HG03064 (cell line): ENCODE data around the gene ULBP2.
"Not testable (repeated sequence)": the region's sequence is repeated elsewhere in the genome, so short reads cannot be mapped to it uniquely, and the experiment has no call there.

ENCODE experiments used
- ATAC-seq: cut with Tn5 transposase; IDR thresholded peaks from one replicate; pipeline ENCODE4 v1.9.1; 2021; ENCODE audit warnings: low read depth; ENCODE audit not compliant: unreplicated experiment

The ULBP2 gene

DNA sequence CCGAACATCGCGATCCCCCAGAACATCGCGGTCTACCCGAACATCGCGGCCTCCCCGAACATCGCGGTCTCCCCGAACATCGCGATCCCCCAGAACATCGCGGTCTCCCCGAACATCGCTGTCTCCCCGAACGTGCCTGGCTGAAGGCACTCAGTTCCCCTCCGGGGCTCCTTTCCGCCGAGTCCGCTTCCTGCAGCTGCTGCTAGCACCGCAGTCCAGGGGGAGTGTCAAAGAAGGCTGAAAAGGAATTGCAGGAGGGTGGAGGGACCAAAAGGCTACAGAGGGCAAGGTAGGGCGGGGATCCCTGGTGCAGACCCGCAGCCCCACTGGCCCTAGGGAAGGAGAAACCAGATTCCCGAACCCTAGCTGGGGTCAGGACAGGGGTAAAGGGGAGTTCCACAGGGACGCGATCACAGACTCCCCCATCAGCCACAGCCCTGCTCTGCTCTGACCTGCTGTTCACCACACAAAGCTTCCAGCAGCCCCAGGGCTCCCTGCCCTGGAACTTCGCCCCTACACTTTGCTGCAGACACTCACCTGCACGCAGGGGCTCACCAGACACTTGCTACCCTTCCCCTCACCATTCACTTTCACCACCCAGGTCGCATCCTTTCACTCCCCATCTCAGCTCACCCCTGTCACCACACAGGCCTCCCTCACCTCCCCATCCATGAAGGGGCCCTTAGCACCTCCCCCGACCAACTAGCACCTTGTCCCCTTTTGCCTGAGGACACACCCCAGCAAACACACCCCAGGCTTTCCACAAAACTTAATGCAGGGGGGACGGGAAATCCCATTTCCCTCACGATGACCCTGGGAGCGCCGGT lies 23.6 kb downstream of the ULBP2 start:
- no peak for ATAC-seq

DNA sequence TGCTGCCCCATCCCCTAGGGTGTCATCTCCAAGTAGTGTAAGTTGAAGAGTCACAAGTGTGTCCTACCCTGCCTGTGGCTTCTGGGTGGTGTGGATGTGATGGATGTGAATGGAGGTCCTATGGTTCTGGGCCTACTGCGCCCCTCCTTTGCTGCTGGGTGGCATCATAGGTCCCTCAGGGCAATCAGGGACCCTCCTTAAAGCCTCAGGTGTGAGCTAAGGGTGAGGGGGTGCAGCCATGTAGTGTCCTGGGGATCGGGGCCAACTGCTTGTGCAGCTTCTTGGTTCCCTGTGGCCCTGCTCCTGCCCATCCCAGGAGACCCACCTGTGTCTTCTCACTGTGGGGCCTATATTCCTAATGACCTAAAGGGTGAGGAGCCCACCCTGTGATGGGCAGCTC lies 24.5 kb downstream of the ULBP2 start:
- ATAC-seq, result not testable (repeated sequence)

DNA sequence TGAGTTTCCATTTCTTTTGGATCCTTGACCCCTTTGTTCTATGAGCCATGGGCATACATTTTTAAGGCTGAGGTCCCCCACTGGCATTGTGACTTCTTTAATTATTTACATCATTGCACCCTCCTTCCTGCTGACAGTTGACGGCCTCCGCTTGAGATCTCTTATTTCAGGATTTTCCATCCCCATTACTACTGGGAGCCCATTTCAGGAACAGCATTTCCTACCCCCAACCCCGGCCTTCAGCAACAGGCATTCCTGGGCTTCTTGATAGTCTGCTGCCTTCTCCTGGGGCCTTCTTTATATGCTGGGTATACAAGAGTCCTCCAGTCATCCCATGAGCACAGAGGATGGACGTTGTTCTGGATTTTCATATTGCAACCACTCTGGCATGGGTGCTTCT lies 25.8 kb downstream of the ULBP2 start:
- no peak for ATAC-seq

DNA sequence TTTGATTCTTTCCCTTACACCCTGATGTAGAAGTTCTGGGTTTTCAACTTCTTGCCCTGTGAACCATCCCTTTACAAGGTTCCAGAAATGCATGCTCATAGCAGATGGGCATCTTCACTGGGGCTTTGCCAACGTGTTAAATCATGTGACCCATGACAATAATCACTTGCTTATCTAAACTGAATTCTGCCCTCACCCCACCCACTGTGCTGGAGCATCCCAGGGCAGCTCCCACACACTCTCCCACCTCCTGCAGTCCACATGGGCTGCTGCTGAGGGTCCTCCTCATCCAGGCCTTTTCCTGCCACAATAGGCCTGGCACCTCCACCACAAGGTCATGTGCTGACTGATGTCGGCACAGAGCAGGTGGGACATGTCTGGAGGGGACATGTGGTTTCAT lies 26.2 kb downstream of the ULBP2 start:
- not testable (repeated sequence) for ATAC-seq

DNA sequence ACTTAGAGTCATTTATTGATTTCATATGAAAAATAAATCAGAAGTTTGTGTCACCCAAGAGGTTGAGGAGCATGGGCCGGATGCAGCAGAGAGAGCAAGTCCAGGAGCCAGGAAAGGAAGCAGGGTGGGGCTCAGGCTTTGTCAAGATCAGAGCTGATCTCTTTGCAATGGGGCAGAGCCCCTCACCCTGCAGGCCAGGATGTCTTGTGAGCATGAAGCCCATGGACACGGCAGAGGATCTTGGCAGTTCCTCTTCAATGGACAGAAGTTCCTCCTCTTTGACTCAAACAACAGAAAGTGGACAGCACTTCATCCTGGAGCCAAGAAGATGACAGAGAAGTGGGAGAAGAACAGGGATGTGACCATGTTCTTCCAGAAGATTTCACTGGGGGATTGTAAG lies 27.1 kb downstream of the ULBP2 start:
- ATAC-seq, result not testable (repeated sequence)

DNA sequence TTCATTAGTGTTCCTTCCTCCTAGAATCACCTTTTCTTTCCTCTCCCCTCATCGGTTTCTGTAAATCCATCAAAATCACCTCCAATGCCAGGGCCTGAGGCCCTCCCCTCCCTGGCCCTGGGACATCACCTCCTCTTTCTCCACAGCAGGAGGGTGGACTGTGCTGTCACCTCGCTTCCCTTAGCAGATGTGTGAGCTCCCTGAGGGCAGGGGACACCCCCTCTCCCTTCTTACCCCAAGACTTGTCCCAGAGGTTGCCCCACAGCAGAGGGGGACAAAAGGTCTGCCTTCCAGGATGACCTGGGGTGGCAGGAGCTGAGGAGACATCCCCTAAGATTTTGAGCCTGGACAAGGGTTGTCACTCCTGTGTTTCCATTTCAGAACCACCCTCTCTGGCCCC lies 27.8 kb downstream of the ULBP2 start:
- ATAC-seq, result no peak

DNA sequence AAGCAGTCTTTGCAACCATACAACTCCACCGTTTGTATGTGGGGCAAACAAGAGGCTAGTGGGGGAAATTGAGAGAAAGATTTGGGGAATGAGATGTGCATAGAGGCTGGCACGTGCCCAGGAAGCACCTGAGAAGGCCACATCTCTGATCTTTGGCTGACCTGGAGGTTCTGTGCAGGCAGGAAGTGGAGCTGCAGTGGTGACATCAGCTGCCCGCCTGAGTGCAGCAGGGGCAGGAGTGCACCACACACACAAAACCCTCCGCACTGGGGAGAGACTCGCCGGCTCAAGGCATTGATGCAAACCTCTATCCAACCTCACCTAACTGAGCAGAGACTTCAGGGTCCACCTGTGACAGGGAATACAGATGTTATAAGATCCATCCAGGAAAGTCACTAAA lies 32.6 kb downstream of the ULBP2 start:
- ATAC-seq, result not testable (repeated sequence)

DNA sequence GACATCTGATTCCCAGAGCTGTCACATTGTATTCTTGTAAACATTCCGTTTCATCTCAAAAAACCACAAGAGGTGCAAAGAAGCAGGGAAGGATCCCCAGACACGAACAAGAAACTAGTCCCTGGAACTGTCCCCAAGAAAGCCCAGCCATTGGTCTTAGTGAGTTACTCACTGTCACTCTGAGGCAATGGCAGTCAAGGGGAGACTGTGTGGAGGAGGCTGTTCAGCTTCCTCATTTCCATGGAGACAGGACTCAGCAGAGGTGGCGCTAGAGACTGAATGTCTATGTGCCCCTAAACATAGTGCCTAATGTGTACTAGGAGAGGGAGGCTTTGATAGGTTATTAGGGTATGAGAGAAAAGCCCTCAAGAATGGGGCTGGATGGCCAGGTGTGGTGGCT lies 33.0 kb downstream of the ULBP2 start:
- no peak for ATAC-seq

DNA sequence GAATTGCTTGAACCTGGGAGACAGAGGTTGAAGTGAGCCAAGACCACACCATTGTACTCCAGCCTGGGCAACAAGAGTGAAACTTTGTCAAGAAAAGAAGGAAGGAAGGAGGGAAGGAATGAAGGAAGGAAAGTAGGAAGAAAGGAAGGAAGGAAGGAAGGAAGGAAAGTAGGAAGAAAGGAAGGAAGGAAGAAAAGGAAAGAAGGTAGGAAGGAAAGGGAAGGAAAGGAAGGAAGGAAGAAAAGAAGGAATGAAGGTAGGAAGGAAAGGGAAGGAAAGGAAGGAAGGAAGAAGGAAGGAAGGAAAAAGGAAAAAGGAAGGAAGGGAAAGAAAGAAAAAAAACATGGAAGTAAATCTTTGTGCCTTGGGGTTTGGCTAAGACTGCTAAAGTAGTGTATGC lies 33.6 kb downstream of the ULBP2 start:
- no peak for ATAC-seq

DNA sequence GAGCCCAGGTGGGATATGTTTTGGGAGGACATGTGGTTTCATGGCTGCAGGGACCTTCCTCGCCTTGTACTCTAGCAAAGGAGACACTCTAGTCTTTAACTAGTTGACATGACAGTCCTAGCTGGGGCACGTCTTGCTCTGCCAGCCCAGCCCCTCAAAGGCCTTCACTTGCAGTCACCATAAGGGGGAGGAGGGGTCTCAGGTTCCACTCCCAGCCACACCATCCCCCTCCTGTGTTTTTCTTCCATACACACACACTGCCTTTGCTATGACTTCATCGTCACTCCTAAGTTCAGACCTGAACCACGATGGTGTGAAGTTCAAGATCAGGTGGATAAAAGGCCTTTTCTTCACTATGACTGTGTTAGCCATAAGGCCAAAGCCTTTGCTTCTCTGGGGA lies 35.4 kb downstream of the ULBP2 start:
- no peak for ATAC-seq

DNA sequence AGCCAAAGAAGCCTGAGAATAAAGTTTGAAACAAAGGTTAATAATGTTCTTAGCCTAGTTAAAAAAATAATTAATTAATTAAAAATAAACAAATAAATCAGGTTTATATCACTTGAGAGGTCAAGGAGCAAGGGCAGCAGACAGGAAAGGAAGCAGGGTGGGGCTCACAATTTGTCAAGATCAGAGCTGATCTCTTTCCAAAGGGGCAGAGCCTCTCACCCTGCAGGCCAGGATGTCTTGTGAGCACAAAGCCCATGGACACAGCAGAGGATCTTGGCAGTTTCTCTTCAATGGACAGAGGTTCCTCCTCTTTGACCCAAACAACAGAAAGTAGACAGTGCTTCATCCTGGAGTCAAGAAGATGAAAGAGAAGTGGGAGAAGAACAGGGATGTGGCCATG lies 36.8 kb downstream of the ULBP2 start:
- no peak for ATAC-seq

DNA sequence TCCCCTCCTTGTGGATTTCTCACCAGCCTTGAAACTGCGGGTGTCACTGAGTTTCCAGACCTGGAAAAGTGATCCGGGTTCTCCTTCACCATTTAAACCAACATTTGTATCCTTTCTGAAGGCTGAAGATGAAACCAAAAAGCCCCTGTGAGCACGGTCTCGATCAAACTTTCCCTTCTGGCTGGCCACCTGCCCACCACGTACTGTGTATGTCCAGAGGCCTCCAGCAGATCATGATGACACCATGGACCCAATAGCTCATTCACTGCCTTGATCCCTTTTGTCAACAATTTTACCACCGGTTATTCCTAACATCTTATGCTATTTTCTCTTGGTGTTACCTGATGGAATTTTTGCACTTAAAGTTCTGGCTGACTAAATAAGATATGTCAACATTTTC lies 37.5 kb downstream of the ULBP2 start:
- ATAC-seq, result no peak

DNA sequence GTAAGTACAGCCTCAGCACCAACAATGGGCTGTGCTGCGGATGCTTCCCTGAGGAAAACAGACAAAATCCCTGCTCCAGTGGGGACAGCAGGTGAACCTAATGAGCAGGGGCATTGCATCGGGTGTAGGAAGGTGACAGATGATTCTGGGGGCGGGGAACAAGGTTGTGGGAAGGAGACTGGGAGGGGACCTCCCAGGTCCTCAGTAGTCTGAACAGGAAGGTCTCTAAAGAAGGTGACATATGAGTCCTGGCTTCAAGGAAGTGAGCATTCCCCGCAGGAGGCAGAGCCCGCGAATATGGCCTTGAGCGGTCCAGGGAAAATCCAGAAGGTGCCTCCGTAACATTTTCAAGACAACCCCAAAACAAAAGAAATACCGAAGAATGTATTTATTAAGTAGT lies 41.3 kb downstream of the ULBP2 start:
- ATAC-seq, result no peak

DNA sequence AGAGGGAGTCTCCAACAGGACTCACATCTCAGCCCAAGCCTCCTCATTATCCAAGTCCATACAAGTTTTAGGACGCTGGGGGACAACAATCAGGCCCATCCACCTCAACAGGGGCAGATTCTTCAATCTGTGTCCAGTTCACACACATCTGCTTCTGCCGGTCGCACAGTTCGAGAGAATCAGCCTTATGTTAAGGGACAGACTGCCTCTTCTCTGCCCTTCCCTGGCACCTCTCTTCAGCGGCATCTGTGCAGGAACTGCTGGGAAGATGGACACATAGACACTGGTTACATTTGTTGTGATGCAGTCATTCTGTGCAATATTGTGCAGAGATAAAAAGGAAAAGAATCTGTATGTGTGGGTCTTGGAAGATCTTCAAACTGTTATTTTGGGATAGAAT lies 43.0 kb downstream of the ULBP2 start:
- ATAC-seq, result no peak

DNA sequence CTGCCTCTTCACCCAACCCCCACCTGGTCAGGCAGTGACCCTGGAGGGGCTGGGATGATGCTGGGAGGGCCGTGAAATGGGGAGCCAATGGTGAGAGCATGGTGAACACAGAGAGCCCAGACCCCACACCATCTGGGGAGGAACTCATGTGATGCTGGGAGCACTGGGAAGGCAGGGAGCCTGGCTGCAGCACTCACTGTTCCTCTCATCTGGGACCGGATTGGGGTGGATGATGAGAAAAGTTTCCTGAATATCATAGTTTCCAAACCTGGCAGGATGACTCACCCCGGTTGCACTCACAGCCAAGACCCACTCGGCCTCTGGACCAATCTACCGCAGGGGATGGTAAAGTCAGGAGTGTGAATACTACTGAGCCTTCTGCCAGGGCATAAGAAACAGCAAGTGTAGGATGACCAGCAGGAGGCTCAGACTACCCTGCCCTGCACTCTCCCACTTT lies 43.7 kb downstream of the ULBP2 start:
- no peak for ATAC-seq

DNA sequence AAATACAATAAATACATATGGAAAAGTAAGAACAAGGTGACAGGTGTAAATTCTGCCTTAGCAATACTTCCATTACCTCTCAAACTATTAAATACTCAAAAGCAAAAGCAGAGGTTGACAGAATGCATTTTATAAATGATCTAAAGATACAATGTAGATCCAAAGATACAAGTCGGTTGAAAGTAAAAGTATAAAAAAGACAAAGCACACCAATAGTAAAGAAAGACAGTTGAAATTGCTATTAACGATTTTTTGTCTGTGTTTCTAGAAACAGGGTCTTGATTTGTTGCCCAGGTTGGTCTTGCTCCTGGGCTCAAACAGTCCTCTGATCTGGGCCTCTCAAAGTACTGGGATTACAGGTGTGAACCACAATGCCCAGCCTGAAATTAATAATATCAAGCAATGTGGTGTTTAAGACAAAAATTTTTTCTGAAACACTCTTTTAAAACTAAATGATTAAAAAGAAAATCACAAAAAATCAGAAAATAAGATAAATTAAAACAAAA lies 45.8 kb downstream of the ULBP2 start:
- no peak for ATAC-seq

DNA sequence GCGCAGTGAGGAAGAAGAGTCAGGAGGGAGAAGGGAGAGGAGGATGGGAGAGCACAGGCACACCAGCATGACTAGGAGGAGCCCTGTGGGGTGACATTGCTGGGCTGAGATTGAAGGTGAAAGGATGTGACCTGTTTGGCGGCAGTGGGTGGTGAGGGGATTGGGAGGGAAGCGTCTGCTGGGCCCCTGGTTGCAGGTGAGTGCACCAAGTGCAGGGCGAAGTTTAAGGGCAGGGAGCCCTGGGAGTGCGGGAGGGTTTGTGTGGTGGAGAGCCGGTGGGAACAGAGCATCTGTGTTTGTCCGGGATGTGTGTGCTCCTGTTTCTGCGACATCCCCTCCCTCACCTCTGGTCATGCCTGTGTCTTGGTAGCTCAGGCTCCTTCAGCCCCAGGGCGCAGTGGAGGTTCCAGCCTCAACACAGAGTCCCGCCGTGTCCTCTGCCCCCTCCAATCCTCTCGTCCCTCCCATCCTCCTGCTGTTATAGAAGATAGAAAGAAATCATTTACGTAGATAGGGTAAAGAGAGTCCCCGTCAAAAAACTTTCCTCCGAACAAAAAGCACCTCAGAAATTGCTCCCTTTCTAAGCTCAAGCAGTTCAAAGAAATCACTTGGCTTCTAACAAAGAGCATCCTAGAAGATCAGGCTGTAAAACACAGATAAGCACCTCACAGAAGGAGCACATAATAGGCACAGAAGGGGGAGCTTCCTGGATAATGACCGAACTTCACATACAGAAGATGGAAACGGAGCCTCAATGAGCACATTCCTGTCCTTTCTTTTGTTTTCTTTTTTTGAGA lies 46.9 kb downstream of the ULBP2 start:
- no peak for ATAC-seq

DNA sequence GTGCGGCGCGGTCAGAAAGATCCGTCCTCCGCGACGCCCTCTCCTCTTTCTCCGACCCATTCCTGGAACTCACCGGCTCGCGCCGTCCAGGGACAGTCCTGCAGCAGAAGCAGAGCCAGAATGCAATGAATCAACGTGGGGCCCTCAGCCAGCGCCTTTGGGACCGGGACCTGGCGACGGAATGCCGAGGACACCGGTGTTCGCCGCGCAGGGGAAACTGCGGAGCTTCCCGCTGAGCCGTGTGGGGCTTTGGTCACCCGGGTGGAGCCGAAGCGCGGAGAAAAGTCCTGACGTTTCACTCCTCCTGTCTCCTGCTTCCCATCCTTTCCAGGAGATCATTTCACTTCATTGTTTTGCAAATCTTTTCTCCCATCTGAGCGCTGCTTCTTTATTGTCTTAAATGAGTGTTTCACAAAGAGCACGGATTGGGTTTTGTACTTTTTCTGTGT lies 48.4 kb downstream of the ULBP2 start:
- no peak for ATAC-seq

DNA sequence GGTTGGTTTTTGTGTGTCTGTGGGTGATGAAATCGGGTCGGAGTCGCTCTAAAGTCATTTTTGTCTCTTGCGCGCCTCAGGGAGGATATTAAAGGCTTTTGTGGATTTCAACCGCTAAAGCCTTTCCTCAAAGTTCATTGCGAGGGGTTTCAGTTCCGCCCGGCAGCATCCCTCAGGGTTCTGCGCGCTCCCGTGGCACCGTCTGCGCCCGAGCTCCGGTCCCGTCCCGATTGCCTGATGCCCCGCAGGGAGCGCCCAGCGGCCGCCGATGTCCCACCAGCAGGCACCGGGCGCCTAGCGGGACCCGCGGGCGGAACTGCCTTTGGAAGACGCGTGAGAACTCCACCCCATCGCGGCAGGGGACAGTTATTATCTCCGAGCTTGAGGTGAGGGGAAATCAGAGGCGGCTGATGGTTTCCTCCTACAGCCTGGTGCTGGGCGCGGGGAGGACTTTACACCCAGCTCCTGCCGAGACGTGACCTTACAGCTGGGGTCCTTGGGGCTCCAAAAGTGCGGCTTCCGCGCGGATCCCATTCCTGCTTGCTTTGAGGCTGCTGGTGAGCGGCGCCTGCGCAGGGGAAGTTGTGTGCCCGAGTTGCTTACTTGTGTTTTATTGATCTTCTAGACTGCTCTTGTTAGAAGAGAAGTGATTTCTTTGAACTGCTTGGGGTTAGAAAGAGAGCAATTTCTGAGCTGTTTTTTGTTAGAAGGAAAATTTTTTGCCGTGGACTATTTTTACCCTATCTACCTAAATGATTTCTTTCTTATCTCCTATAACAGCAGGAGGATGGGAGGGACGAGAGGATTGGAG lies 49.1 kb downstream of the ULBP2 start:
- ATAC-seq, result no peak

DNA sequence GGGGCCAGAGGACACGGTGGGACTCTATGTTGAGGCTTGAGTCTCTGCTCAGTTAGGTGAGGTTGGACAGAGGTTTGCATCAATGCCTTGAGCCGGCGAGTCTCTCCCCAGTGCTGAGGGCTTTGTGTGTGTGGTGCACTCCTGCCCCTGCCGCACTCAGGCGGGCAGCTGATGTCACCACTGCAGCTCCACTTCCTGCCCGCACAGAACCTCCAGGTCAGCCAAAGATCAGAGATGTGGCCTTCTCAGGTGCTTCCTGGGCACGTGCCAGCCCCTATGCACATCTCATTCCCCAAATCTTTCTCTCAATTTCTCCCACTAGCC lies 49.6 kb downstream of the ULBP2 start:
- not testable (repeated sequence) for ATAC-seq

DNA sequence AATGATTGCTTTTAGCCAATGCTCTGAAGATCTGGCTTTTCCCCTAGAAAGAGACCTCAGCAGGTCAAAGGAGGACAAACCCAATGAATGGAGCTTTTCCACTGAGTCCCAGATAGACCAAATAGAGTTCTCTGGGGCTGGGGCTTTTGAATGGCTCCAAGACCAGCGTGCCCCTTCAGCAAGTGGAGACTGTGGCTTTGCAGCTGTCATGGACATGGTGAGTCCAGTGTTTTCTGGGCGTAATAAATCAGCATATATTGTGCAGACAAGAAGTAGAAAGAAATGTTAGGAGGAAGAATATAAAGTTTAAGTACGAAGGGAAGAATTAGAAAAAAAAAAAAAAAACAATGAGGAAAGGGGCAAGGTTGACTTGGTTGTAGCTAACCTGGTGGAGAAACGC lies 50.0 kb downstream of the ULBP2 start:
- no peak for ATAC-seq
